Tibial artery (tissue), 4 donors: ENCODE measurements around the gene PGAP1.

ENCODE experiments used
- DNase-seq, 2 donors: peaks; one replicate each; pipeline ENCODE4 v3.0.0-alpha.2; 2019
- H3K27ac ChIP-seq, 2 donors: fragments of 200-600 bp; sonication (generic) in 1 of 2; 1 replicate in 1 of 2; 2 replicates in 1 of 2; pipeline ENCODE4 v1.5.1; 2018 to 2019; ENCODE audit warnings: mild to moderate bottlenecking in 1 of 2
- H3K27me3 ChIP-seq, 2 donors: fragments of 200-600 bp; sonication (generic) in 1 of 2; one replicate each; pipeline versions ENCODE4 v1.5.1 to v1.6.0; 2016 to 2019
- H3K36me3 ChIP-seq, 3 donors: fragments of 200-600 bp; sonication (generic) in 2 of 3; one replicate each; pipeline ENCODE4 v1.5.1; 2016 to 2019; ENCODE audit warnings: mild to moderate bottlenecking in 2 of 3
- H3K4me1 ChIP-seq, 4 donors: fragments of 200-600 bp; sonication (generic) in 2 of 4; 1 replicate in 3 of 4; 2 replicates in 1 of 4; pipeline ENCODE4 v1.5.1; 2016 to 2019
- H3K4me3 ChIP-seq, 2 donors: fragments of 200-600 bp; sonication (generic) in 1 of 2; 1 replicate in 1 of 2; 2 replicates in 1 of 2; pipeline ENCODE4 v1.5.1; 2018 to 2019; ENCODE audit warnings: mild to moderate bottlenecking in 2 of 2
- H3K9me3 ChIP-seq, 3 donors: fragments of 200-600 bp; sonication (generic) in 1 of 3; one replicate each; pipeline ENCODE4 v1.5.1; 2016 to 2019
- CTCF ChIP-seq, 2 experiments: fragments of 200-600 bp in 1 of 2; fragments of 450-650 bp in 1 of 2; IDR thresholded peaks; one replicate each; pipeline ENCODE4 v1.5.1; 2017 to 2019; ENCODE audit warnings: antibody characterized with exemption in 2 of 2, mild to moderate bottlenecking in 1 of 2, moderate library complexity in 1 of 2
- intact Hi-C: fragments of 100-400 bp; cut with DNase I; formaldehyde crosslinking; loops from one replicate; pipeline ENCODE4 v1.15.0; 2023; ENCODE audit warnings: low total_unique reads

PGAP1 gene

GRCh38 chr2:196809260-196809659 lies 117.2 kb downstream of the PGAP1 start, which contains the start of gene C2orf66:
C2orf66 (minus strand) TSS chr2:196809355; CDS start chr2:196809336, 19 bp downstream.
- intact Hi-C loops, result no loop called here
- DNase-seq, result no peak
- Histone ChIP-seq H3K27me3 (peaks cover 0 to 2% of the 10 kb centered on the region in 2 donors), H3K4me1 (no peaks in the 10 kb centered on the region), H3K36me3 (no peaks in the 10 kb centered on the region), H3K27ac (no peak within 1 kb of the TSS), H3K4me3 (no peak within 1 kb of the TSS), H3K9me3 (no peaks in the 10 kb centered on the region)
- no peak for TF ChIP-seq CTCF (IDR thresholded peaks at IDR 0.05)

- Histone ChIP-seq H3K4me3 (no peak overlapping the region), H3K9me3 (no peaks in the 10 kb centered on the region), H3K4me1 (no peaks in the 10 kb centered on the region), H3K36me3 (no peaks in the 10 kb centered on the region), H3K27ac (no peak overlapping the region), H3K27me3 (peaks cover 0 to 7% of the 10 kb centered on the region in 2 donors)
- intact Hi-C loops, result no loop called here
- no peak for TF ChIP-seq CTCF (IDR thresholded peaks at IDR 0.05)
- DNase-seq, result no peak
Observed at GRCh38 chr2:196808083-196808665, 118.3 kb downstream of the PGAP1 start.

GRCh38 chr2:196804381-196804780 lies 122.1 kb downstream of the PGAP1 start:
- Histone ChIP-seq H3K27me3 (peaks cover 0 to 11% of the 10 kb centered on the region in 2 donors), H3K4me1 (peaks cover 0 to 6% (median 2%) of the 10 kb centered on the region in 4 donors), H3K4me3 (no peak overlapping the region), H3K27ac (no peak overlapping the region), H3K36me3 (no peaks in the 10 kb centered on the region), H3K9me3 (no peaks in the 10 kb centered on the region)
- TF ChIP-seq CTCF (IDR thresholded peaks at IDR 0.05), result no peak
- intact Hi-C loops, result no loop called here
- DNase-seq, result no peak

- Histone ChIP-seq H3K27ac (no peak overlapping the region), H3K4me1 (peaks cover 0 to 20% (median 12%) of the 10 kb centered on the region in 4 donors), H3K36me3 (peaks cover 0 to 3% (median under 1%) of the 10 kb centered on the region in 3 donors), H3K27me3 (peaks cover 0 to 9% of the 10 kb centered on the region in 2 donors), H3K9me3 (no peaks in the 10 kb centered on the region), H3K4me3 (no peak overlapping the region)
- intact Hi-C loops, result no loop called here
- no peak for TF ChIP-seq CTCF (IDR thresholded peaks at IDR 0.05)
- DNase-seq, result no peak
Observed at GRCh38 chr2:196802401-196802800, 124.1 kb downstream of the PGAP1 start.

GRCh38 chr2:196801674-196802261 lies 124.7 kb downstream of the PGAP1 start:
- intact Hi-C loops, result no loop called here
- TF ChIP-seq CTCF (IDR thresholded peaks at IDR 0.05), result no peak
- Histone ChIP-seq H3K27ac (no peak overlapping the region), H3K36me3 (peaks cover 0 to 8% (median 7%) of the 10 kb centered on the region in 3 donors), H3K4me3 (no peak overlapping the region), H3K4me1 (peaks cover 0 to 27% (median 14%) of the 10 kb centered on the region in 4 donors), H3K27me3 (peaks cover 0 to 9% of the 10 kb centered on the region in 2 donors), H3K9me3 (no peaks in the 10 kb centered on the region)
- DNase-seq, result no peak
